HCT116 (cell line): ENCODE results near the gene PCSK6. TPM values are rescaled to one million over a fixed set of nuclear protein-coding genes. Genes with fewer than 3 reads are reported as not detected.

Experiments used
- ATAC-seq: fragments of 200-7000 bp; cut with Tn5 transposase; 2 replicates; pipeline ENCODE4 v1.9.1; 2020; ENCODE audit warnings: mild to moderate bottlenecking, moderate library complexity
- BruUV-seq: library from RNA; stranded (reverse); fragments of 400-500 nt; replicated peaks from 2 replicates; lab custom pipeline; 2021; lab: Mats Ljungman, UMichigan
- CTCF ChIA-PET: fragments of 300-600 bp; sonication (Branson Sonifier 250); formaldehyde crosslinking; loops from one replicate; lab custom pipeline; 2021; ENCODE audit warnings: antibody characterized with exemption; lab: Charles Lee
- POLR2A ChIA-PET: fragments of 300-600, 350-600 bp; sonication (Branson Sonifier 250); formaldehyde crosslinking; loops from one replicate; lab custom pipeline; 2021; ENCODE audit warnings: antibody characterized with exemption; lab: Charles Lee
- RAD21 ChIA-PET, 2 experiments: fragments of 300-600 bp; sonication (Branson Sonifier 250); formaldehyde crosslinking; loops; one replicate each; lab custom pipeline; 2023; ENCODE audit warnings: low total read pairs in 2 of 2; ENCODE audit not compliant: uncharacterized antibody in 2 of 2, unreplicated experiment in 2 of 2, low non-redundant PET in 1 of 2; lab: Charles Lee
- DNase-seq: peaks from one replicate; pipeline ENCODE4 v3.0.0-alpha.2; 2010; ENCODE audit warnings: low read depth, low spot score
- H2AFZ ChIP-seq: fragments of 200-600 bp; shearing (Covaris generic), sonication (generic); 2 replicates; pipeline ENCODE4 v1.6.1; 2017; ENCODE audit warnings: low read depth, mixed run types, mixed read lengths, antibody characterized with exemption, low read length; ENCODE audit not compliant: poor library complexity, severe bottlenecking
- H3K27ac ChIP-seq: 2 replicates; pipeline ENCODE4 v1.5.1; 2012; ENCODE audit warnings: low read depth, low read length
- H3K27me3 ChIP-seq: fragments of 200-600 bp; sonication (generic); 2 replicates; pipeline ENCODE4 v1.6.1; 2016; ENCODE audit warnings: mixed run types, low read length, mixed read lengths; ENCODE audit not compliant: insufficient read depth
- H3K36me3 ChIP-seq, 2 experiments: fragments of 200-500 bp in 1 of 2; fragments of 200-600 bp in 1 of 2; sonication (Bioruptor generic) in 1 of 2; sonication (generic) in 1 of 2; 2 replicates each; pipeline versions ENCODE4 v1.5.1 to v1.6.1; 2014 to 2016; ENCODE audit warnings: low read length in 2 of 2, inconsistent platforms in 1 of 2, mixed read lengths in 1 of 2, mixed run types in 1 of 2; ENCODE audit not compliant: insufficient read depth in 2 of 2, control insufficient read depth in 1 of 2
- H3K4me1 ChIP-seq, 2 experiments: fragments of 200-600 bp in 1 of 2; sonication (generic) in 1 of 2; 2 replicates each; pipeline versions ENCODE4 v1.5.1 to v1.6.1; 2012 to 2017; ENCODE audit warnings: low read length in 2 of 2, inconsistent platforms in 1 of 2, mild to moderate bottlenecking in 1 of 2, mixed read lengths in 1 of 2, mixed run types in 1 of 2, moderate library complexity in 1 of 2; ENCODE audit not compliant: insufficient read depth in 2 of 2, control insufficient read depth in 1 of 2
- H3K4me2 ChIP-seq: fragments of 200-600 bp; sonication (generic); 2 replicates; pipeline ENCODE4 v1.6.1; 2017; ENCODE audit warnings: mixed run types, low read length, mixed read lengths
- H3K4me3 ChIP-seq, 2 experiments: fragments of 200-600 bp in 1 of 2; sonication (generic) in 1 of 2; replicated peaks in 1 of 2; 2 replicates each; pipeline ENCODE4 v1.5.1; 2011 to 2016; ENCODE audit warnings: low read length in 2 of 2, control low read depth in 1 of 2, low read depth in 1 of 2, mild to moderate bottlenecking in 1 of 2, mixed read lengths in 1 of 2, mixed run types in 1 of 2
- H3K79me2 ChIP-seq: fragments of 200-600 bp; sonication (generic); 2 replicates; pipeline ENCODE4 v1.6.1; 2017; ENCODE audit warnings: mild to moderate bottlenecking, mixed run types, low read length, moderate library complexity, mixed read lengths; ENCODE audit not compliant: insufficient read depth
- H3K9ac ChIP-seq: fragments of 200-600 bp; sonication (generic); 2 replicates; pipeline ENCODE4 v1.6.1; 2016; ENCODE audit warnings: low read length, mixed read lengths
- H3K9me2 ChIP-seq: fragments of 200-600 bp; sonication (generic), shearing (Covaris generic); 2 replicates; pipeline ENCODE4 v1.6.1; 2017; ENCODE audit warnings: mixed run types, mild to moderate bottlenecking, moderate library complexity; ENCODE audit not compliant: insufficient read depth
- H3K9me3 ChIP-seq, 2 experiments: fragments of 200-500 bp in 1 of 2; fragments of 200-600 bp in 1 of 2; sonication (Bioruptor generic) in 1 of 2; sonication (generic) in 1 of 2; 2 replicates each; pipeline ENCODE4 v1.6.1; 2014 to 2017; ENCODE audit warnings: low read length in 2 of 2, mixed read lengths in 2 of 2, inconsistent platforms in 1 of 2, low read depth in 1 of 2, mild to moderate bottlenecking in 1 of 2, mixed run types in 1 of 2, moderate library complexity in 1 of 2; ENCODE audit not compliant: control insufficient read depth in 1 of 2, insufficient read depth in 1 of 2
- H4K20me1 ChIP-seq: fragments of 200-600 bp; sonication (generic), shearing (Covaris generic); 2 replicates; pipeline ENCODE4 v1.6.1; 2017; ENCODE audit warnings: mixed run types, mild to moderate bottlenecking, moderate library complexity; ENCODE audit not compliant: insufficient read depth
- CEBPB ChIP-seq: IDR thresholded peaks from 2 replicates; pipeline ENCODE4 v1.6.1; 2012; ENCODE audit warnings: low read depth
- EGR1 ChIP-seq: IDR thresholded peaks from 2 replicates; pipeline ENCODE4 v1.6.1; 2012; ENCODE audit warnings: low read depth
- ELF1 ChIP-seq: IDR thresholded peaks from 2 replicates; pipeline ENCODE4 v1.6.1; 2012; ENCODE audit warnings: low read depth, borderline replicate concordance
- EZH2 ChIP-seq: fragments of 200-600 bp; sonication (generic); IDR thresholded peaks from 2 replicates; pipeline ENCODE4 v1.6.1; 2017; ENCODE audit warnings: antibody characterized with exemption, mixed run types
- FOSL1 ChIP-seq: IDR thresholded peaks from 2 replicates; pipeline ENCODE4 v1.6.1; 2012; ENCODE audit warnings: low read depth
- JUND ChIP-seq: IDR thresholded peaks from 2 replicates; pipeline ENCODE4 v1.6.1; 2012
- POLR2AphosphoS5 ChIP-seq: IDR thresholded peaks from 2 replicates; pipeline ENCODE4 v1.6.1; 2011; ENCODE audit warnings: mild to moderate bottlenecking, low read depth, low read length, moderate library complexity
- RAD21 ChIP-seq: IDR thresholded peaks from 2 replicates; pipeline ENCODE4 v1.6.1; 2012; ENCODE audit warnings: low read depth, mild to moderate bottlenecking
- SIN3A ChIP-seq: IDR thresholded peaks from 2 replicates; pipeline ENCODE4 v1.6.1; 2012; ENCODE audit warnings: low read depth
- SP1 ChIP-seq: IDR thresholded peaks from 2 replicates; pipeline ENCODE4 v1.6.1; 2012; ENCODE audit warnings: low read depth
- TCF7L2 ChIP-seq: IDR thresholded peaks from 2 replicates; pipeline ENCODE4 v1.7.0; 2011; ENCODE audit warnings: borderline replicate concordance, inconsistent platforms; ENCODE audit not compliant: insufficient read depth, insufficient read length; ENCODE audit errors: extremely low read depth
- ZFX ChIP-seq: fragments of 450-650 bp; IDR thresholded peaks from 2 replicates; pipeline ENCODE4 v1.6.1; 2017
- intact Hi-C: fragments of 100-400 bp; cut with micrococcal nuclease; formaldehyde crosslinking; loops from 2 replicates; pipeline ENCODE4 v1.10.0; 2022
- total RNA-seq: library from RNA; stranded (reverse); gene quantifications from one replicate; pipeline ENCODE4 v1.2.1, GENCODE V29; 2021; ENCODE audit not compliant: unreplicated experiment
- TF ChIP-seq, protein P1 (sequence below): IDR thresholded peaks from 2 replicates; pipeline ENCODE4 v1.6.1; 2012
- TF ChIP-seq, protein P2 (sequence below): IDR thresholded peaks from 2 replicates; pipeline ENCODE4 v1.6.1; 2011; ENCODE audit warnings: mild to moderate bottlenecking, low read length, moderate library complexity; ENCODE audit not compliant: insufficient replicate concordance; ENCODE audit errors: extremely low read depth
- TF ChIP-seq, protein P3 (sequence below): IDR thresholded peaks from 2 replicates; pipeline ENCODE4 v1.6.1; 2012; ENCODE audit warnings: low read depth

Gene PCSK6
- total RNA-seq, 1 experiment from 2014 or later: 13.5 TPM

DNA sequence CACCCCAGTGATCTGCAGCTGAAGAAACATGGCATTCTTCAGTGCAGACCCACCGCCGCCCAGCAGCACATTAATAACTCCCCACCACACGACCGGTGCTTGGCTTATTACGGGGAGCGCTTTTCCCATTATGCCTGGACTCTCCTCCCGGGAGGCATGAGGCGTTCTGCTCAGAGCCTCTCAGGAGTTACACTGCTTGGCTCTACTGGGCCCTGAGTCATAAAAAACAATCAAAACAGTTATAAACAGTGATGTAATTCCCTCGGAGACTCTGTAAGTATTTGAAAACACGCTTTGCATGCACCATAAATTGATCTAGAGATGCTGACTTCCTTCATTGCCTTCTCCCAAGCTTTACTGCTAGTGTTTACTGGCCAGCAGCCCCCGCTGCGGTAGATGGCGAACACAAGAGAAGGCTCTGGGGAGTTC lies 117.3 kb downstream of the PCSK6 start:
- ATAC-seq: no peak
- intact Hi-C loops: no loop called here
- POLR2A ChIA-PET: no interaction called here
- no peak overlapping the region for H3K4me2 ChIP-seq
- TF ChIP-seq, protein P1, sequence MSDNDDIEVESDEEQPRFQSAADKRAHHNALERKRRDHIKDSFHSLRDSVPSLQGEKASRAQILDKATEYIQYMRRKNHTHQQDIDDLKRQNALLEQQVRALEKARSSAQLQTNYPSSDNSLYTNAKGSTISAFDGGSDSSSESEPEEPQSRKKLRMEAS: no peak
- TF ChIP-seq POLR2AphosphoS5 (no peak), ELF1 (no peak), ZFX (no peak), CEBPB (no peak), FOSL1 (no peak)
- TF ChIP-seq, protein P2, sequence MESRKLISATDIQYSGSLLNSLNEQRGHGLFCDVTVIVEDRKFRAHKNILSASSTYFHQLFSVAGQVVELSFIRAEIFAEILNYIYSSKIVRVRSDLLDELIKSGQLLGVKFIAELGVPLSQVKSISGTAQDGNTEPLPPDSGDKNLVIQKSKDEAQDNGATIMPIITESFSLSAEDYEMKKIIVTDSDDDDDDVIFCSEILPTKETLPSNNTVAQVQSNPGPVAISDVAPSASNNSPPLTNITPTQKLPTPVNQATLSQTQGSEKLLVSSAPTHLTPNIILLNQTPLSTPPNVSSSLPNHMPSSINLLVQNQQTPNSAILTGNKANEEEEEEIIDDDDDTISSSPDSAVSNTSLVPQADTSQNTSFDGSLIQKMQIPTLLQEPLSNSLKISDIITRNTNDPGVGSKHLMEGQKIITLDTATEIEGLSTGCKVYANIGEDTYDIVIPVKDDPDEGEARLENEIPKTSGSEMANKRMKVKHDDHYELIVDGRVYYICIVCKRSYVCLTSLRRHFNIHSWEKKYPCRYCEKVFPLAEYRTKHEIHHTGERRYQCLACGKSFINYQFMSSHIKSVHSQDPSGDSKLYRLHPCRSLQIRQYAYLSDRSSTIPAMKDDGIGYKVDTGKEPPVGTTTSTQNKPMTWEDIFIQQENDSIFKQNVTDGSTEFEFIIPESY: no peak
- TF ChIP-seq, all 23 proteins: peak for 0
- Histone ChIP-seq H3K4me3 (no peak overlapping the region), H3K27me3 (no peaks in the 10 kb centered on the region), H2AFZ (no peak overlapping the region), H3K36me3 (no peaks in the 10 kb centered on the region), H3K9me3 (no peaks in the 10 kb centered on the region), H3K4me1 (no peaks in the 10 kb centered on the region), H3K79me2 (no peaks in the 10 kb centered on the region), H3K9ac (no peak overlapping the region), H4K20me1 (no peaks in the 10 kb centered on the region), H3K9me2 (no peaks in the 10 kb centered on the region), H3K27ac (no peak overlapping the region)
- ChIA-PET CTCF (no interaction called here), RAD21 (no interaction called here)
- DNase-seq: no peak
- BruUV-seq: no TSS peak

DNA sequence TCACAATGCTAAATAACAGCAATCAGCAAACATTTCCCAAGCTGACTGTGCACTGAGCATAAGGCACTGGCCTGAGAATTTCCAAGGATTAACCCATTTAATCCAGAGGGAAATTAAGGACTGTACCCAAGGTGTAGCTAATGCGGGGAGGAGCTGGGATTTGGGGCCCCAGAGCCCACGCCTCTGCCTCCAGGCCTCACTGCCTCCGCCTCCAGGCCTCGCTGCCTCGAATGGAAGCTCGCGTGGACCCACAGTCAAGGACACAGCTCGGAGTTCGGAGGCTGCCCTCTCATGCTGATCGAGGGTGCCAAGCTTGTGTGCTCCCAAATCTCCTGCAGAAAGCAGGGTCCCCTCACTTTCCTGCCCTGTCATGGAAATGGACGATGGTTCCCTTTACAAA lies 118.0 kb downstream of the PCSK6 start:
- no peaks in the 10 kb centered on the region for H3K36me3 ChIP-seq
- intact Hi-C loops: no loop called here
- no peaks in the 10 kb centered on the region for H3K9me2 ChIP-seq
- H4K20me1 ChIP-seq: no peaks in the 10 kb centered on the region
- no peaks in the 10 kb centered on the region for H3K79me2 ChIP-seq
- no peak overlapping the region for H3K4me3 ChIP-seq
- H2AFZ ChIP-seq: no peak overlapping the region
- no peaks in the 10 kb centered on the region for H3K9me3 ChIP-seq
- no peak overlapping the region for H3K27ac ChIP-seq
- DNase-seq: no peak
- ATAC-seq: no peak
- H3K27me3 ChIP-seq: no peaks in the 10 kb centered on the region
- RAD21 ChIA-PET: no interaction called here
- H3K4me2 ChIP-seq: no peak overlapping the region
- BruUV-seq: no TSS peak
- no peaks in the 10 kb centered on the region for H3K4me1 ChIP-seq
- CTCF ChIA-PET: no interaction called here
- H3K9ac ChIP-seq: no peak overlapping the region
- POLR2A ChIA-PET: no interaction called here
- TF ChIP-seq, protein P3, sequence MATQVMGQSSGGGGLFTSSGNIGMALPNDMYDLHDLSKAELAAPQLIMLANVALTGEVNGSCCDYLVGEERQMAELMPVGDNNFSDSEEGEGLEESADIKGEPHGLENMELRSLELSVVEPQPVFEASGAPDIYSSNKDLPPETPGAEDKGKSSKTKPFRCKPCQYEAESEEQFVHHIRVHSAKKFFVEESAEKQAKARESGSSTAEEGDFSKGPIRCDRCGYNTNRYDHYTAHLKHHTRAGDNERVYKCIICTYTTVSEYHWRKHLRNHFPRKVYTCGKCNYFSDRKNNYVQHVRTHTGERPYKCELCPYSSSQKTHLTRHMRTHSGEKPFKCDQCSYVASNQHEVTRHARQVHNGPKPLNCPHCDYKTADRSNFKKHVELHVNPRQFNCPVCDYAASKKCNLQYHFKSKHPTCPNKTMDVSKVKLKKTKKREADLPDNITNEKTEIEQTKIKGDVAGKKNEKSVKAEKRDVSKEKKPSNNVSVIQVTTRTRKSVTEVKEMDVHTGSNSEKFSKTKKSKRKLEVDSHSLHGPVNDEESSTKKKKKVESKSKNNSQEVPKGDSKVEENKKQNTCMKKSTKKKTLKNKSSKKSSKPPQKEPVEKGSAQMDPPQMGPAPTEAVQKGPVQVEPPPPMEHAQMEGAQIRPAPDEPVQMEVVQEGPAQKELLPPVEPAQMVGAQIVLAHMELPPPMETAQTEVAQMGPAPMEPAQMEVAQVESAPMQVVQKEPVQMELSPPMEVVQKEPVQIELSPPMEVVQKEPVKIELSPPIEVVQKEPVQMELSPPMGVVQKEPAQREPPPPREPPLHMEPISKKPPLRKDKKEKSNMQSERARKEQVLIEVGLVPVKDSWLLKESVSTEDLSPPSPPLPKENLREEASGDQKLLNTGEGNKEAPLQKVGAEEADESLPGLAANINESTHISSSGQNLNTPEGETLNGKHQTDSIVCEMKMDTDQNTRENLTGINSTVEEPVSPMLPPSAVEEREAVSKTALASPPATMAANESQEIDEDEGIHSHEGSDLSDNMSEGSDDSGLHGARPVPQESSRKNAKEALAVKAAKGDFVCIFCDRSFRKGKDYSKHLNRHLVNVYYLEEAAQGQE: no peak
- TF ChIP-seq TCF7L2: no peak
- TF ChIP-seq RAD21: no peak
- no peak for TF ChIP-seq SP1
- TF ChIP-seq SIN3A: no peak
- no peak for TF ChIP-seq EGR1
- no peak for TF ChIP-seq JUND
- no peak for TF ChIP-seq ELF1
- TF ChIP-seq EZH2: no peak
